Karpas-422 (cell line): ENCODE data around the gene KLF11. TPM values are rescaled to one million over a fixed set of nuclear protein-coding genes. Genes with fewer than 3 reads are reported as not detected.

Source experiments
- DNase-seq: peaks from one replicate; pipeline ENCODE4 v3.0.0-alpha.2; 2015
- H2AFZ ChIP-seq: fragments of 200-600 bp; sonication (generic); 2 replicates; pipeline ENCODE4 v1.6.1; 2014; ENCODE audit warnings: antibody characterized with exemption, low read length, mixed read lengths
- H3K27ac ChIP-seq: fragments of 200-600 bp; sonication (generic); 2 replicates; pipeline ENCODE4 v1.5.1; 2014; ENCODE audit warnings: mild to moderate bottlenecking, low read length, moderate library complexity
- H3K27me3 ChIP-seq: fragments of 200-600 bp; sonication (generic); 2 replicates; pipeline ENCODE4 v1.6.1; 2014; ENCODE audit warnings: low read length, mixed read lengths
- H3K36me3 ChIP-seq: fragments of 200-600 bp; sonication (generic); 2 replicates; pipeline ENCODE4 v1.6.1; 2014; ENCODE audit warnings: low read length, mixed read lengths; ENCODE audit not compliant: insufficient read depth
- H3K4me1 ChIP-seq: fragments of 200-600 bp; sonication (generic); 2 replicates; pipeline ENCODE4 v1.6.1; 2014; ENCODE audit warnings: mild to moderate bottlenecking, low read length, mixed read lengths
- H3K4me2 ChIP-seq: fragments of 200-600 bp; sonication (generic); 2 replicates; pipeline ENCODE4 v1.6.1; 2014; ENCODE audit warnings: low read length, low read depth, mild to moderate bottlenecking; ENCODE audit not compliant: poor library complexity, severe bottlenecking
- H3K4me3 ChIP-seq: fragments of 200-600 bp; sonication (generic); 2 replicates; pipeline ENCODE4 v1.5.1; 2014; ENCODE audit warnings: mild to moderate bottlenecking, antibody characterized with exemption, low read length, mixed read lengths
- H3K79me2 ChIP-seq: fragments of 200-600 bp; sonication (generic); 2 replicates; pipeline ENCODE4 v1.6.1; 2014; ENCODE audit warnings: mild to moderate bottlenecking, low read length, mixed read lengths
- H3K9ac ChIP-seq: fragments of 200-600 bp; sonication (generic); 2 replicates; pipeline ENCODE4 v1.6.0; 2014; ENCODE audit warnings: low read length
- H3K9me2 ChIP-seq: fragments of 200-600 bp; sonication (generic), shearing (Covaris generic); replicated peaks from 2 replicates; pipeline ENCODE4 v1.6.0; 2014; ENCODE audit warnings: mild to moderate bottlenecking, low read length, moderate library complexity; ENCODE audit not compliant: insufficient read depth
- H3K9me3 ChIP-seq: fragments of 300-700, 200-600 bp; sonication (generic); 2 replicates; pipeline ENCODE4 v1.6.1; 2014; ENCODE audit warnings: low read length, mixed read lengths
- H4K20me1 ChIP-seq: fragments of 200-600 bp; sonication (generic); 2 replicates; pipeline ENCODE4 v1.6.1; 2014; ENCODE audit warnings: mild to moderate bottlenecking, antibody characterized with exemption, low read length, low read depth; ENCODE audit not compliant: insufficient read depth
- total RNA-seq: library from RNA; depleted of rRNA; stranded (reverse); fragments of >200 nt; shearing (Covaris generic); gene quantifications from 2 replicates; pipeline ENCODE4 v1.2.3, GENCODE V29; 2014; ENCODE audit warnings: low replicate concordance

Gene KLF11
- total RNA-seq, 1 experiment from 2014 or later = not detected

DNA sequence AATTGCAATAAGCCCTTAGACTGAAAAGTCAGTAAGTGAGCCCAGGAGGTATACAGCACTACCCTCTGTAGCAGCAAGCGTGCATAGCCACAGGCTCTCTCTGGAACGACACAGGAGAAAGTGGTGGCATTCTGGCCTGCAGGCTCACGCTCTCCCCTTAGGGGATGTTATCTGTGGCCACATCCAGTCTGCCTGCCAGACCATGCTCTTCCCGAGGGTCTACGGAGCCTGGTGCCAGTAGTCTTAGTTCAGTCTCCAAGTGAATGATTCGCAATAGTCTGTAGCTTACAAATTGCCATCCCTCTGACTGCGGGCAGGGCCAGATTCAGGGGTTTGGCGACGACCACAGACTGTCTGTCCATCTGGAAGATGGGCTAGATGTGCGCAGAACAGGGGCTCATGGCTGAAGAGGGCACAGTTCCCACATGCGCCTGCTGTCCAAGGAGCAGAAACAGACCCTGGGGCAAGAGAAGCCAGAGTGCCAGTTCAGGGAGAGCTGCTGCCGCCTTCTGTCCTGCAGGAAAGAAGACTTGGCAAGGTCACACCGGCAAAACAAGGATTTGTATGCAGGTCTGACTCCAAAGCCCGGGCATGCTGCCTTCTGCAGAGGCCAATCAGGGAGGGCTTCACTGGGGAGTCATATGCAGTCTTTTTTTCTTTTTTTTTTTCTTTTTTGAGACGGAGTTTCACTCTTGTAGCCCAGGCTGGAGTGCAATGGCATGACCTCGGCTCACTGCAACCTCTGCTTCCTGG is 3.5 kb upstream of the KLF11 start:
- no peaks in the 10 kb centered on the region for H3K36me3 ChIP-seq

GRCh38 chr2:10041711-10042110 is 1.6 kb upstream of the KLF11 start:
- no peaks in the 10 kb centered on the region for H4K20me1 ChIP-seq
- no peak overlapping the region for H3K4me2 ChIP-seq
- H3K9me2 ChIP-seq = no peaks in the 10 kb centered on the region
- no peaks in the 10 kb centered on the region for H3K4me1 ChIP-seq
- no peak overlapping the region for H3K9ac ChIP-seq
- H2AFZ ChIP-seq = no peak overlapping the region
- no peak for DNase-seq
- no peak overlapping the region for H3K27ac ChIP-seq
- H3K27me3 ChIP-seq = no peaks in the 10 kb centered on the region
- no peak overlapping the region for H3K4me3 ChIP-seq
- H3K36me3 ChIP-seq = no peaks in the 10 kb centered on the region
- no peaks in the 10 kb centered on the region for H3K9me3 ChIP-seq
- no peaks in the 10 kb centered on the region for H3K79me2 ChIP-seq

More for the DNA sequence above, 3.5 kb upstream of the KLF11 start:
- H3K27me3 ChIP-seq = no peaks in the 10 kb centered on the region
- no peaks in the 10 kb centered on the region for H3K9me3 ChIP-seq
- no peak overlapping the region for H3K9ac ChIP-seq
- H3K79me2 ChIP-seq = no peaks in the 10 kb centered on the region
- no peak overlapping the region for H2AFZ ChIP-seq
- no peak overlapping the region for H3K4me2 ChIP-seq
- H3K27ac ChIP-seq = no peak overlapping the region
- no peaks in the 10 kb centered on the region for H3K9me2 ChIP-seq
- H3K4me3 ChIP-seq = no peak overlapping the region
- no peaks in the 10 kb centered on the region for H4K20me1 ChIP-seq
- no peaks in the 10 kb centered on the region for H3K4me1 ChIP-seq
- no peak for DNase-seq

- H3K27ac ChIP-seq = no peak overlapping the region
- H4K20me1 ChIP-seq = no peaks in the 10 kb centered on the region
- H3K4me3 ChIP-seq = no peak overlapping the region
- H3K4me2 ChIP-seq = no peak overlapping the region
- no peaks in the 10 kb centered on the region for H3K27me3 ChIP-seq
- no peaks in the 10 kb centered on the region for H3K9me3 ChIP-seq
- H3K79me2 ChIP-seq = no peaks in the 10 kb centered on the region
- no peaks in the 10 kb centered on the region for H3K4me1 ChIP-seq
- H2AFZ ChIP-seq = no peak overlapping the region
- DNase-seq = no peak
- H3K9me2 ChIP-seq = no peaks in the 10 kb centered on the region
- no peak overlapping the region for H3K9ac ChIP-seq
- no peaks in the 10 kb centered on the region for H3K36me3 ChIP-seq
Observed at GRCh38 chr2:10042301-10043161, 819 bp upstream of the KLF11 start.

- Histone ChIP-seq H3K27ac (no peak overlapping the region), H3K36me3 (no peaks in the 10 kb centered on the region), H3K4me3 (no peak overlapping the region), H3K9me2 (no peaks in the 10 kb centered on the region), H3K4me1 (no peaks in the 10 kb centered on the region), H3K27me3 (no peaks in the 10 kb centered on the region), H3K9ac (no peak overlapping the region), H4K20me1 (no peaks in the 10 kb centered on the region), H3K4me2 (no peak overlapping the region), H2AFZ (no peak overlapping the region), H3K79me2 (no peaks in the 10 kb centered on the region), H3K9me3 (no peaks in the 10 kb centered on the region)
- no peak for DNase-seq
Observed at GRCh38 chr2:10043906-10044601, 704 bp downstream of the KLF11 start.

- H4K20me1 ChIP-seq = no peaks in the 10 kb centered on the region
- H2AFZ ChIP-seq = no peak overlapping the region
- no peak for DNase-seq
- H3K27me3 ChIP-seq = no peaks in the 10 kb centered on the region
- H3K4me1 ChIP-seq = no peaks in the 10 kb centered on the region
- H3K4me3 ChIP-seq = no peak overlapping the region
- H3K9me3 ChIP-seq = no peaks in the 10 kb centered on the region
- no peaks in the 10 kb centered on the region for H3K9me2 ChIP-seq
- H3K79me2 ChIP-seq = no peaks in the 10 kb centered on the region
- H3K27ac ChIP-seq = no peak overlapping the region
- H3K36me3 ChIP-seq = no peaks in the 10 kb centered on the region
- no peak overlapping the region for H3K9ac ChIP-seq
- no peak overlapping the region for H3K4me2 ChIP-seq
Observed at GRCh38 chr2:10045561-10046355, 2.4 kb downstream of the KLF11 start.

DNA sequence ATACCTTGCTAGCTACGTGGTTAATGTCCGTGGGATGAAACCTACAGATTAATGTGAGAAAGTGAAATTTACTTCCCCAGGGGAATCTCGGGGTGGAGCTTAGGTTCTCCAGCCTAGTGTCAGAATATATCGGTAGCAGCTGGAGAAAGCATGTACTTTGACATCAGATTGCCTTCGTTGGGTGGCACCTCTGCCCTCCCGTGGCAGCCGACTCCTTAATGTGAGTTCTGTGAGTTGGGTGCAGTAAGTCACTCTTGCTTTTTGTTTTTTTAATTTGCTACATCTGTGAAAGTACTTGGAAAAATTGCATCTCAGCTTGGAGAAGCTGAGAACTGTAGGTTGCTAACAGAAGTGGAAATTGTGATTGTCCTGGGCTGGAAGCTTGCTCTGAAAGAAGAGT is 3.6 kb downstream of the KLF11 start:
- no peaks in the 10 kb centered on the region for H3K4me1 ChIP-seq
- no peak overlapping the region for H3K4me3 ChIP-seq
- no peak for DNase-seq
- H3K27ac ChIP-seq = no peak overlapping the region
- H3K9me2 ChIP-seq = no peaks in the 10 kb centered on the region
- no peak overlapping the region for H2AFZ ChIP-seq
- H3K27me3 ChIP-seq = no peaks in the 10 kb centered on the region
- no peak overlapping the region for H3K9ac ChIP-seq
- no peaks in the 10 kb centered on the region for H4K20me1 ChIP-seq
- no peaks in the 10 kb centered on the region for H3K9me3 ChIP-seq
- no peak overlapping the region for H3K4me2 ChIP-seq
- no peaks in the 10 kb centered on the region for H3K36me3 ChIP-seq
- H3K79me2 ChIP-seq = no peaks in the 10 kb centered on the region

DNA sequence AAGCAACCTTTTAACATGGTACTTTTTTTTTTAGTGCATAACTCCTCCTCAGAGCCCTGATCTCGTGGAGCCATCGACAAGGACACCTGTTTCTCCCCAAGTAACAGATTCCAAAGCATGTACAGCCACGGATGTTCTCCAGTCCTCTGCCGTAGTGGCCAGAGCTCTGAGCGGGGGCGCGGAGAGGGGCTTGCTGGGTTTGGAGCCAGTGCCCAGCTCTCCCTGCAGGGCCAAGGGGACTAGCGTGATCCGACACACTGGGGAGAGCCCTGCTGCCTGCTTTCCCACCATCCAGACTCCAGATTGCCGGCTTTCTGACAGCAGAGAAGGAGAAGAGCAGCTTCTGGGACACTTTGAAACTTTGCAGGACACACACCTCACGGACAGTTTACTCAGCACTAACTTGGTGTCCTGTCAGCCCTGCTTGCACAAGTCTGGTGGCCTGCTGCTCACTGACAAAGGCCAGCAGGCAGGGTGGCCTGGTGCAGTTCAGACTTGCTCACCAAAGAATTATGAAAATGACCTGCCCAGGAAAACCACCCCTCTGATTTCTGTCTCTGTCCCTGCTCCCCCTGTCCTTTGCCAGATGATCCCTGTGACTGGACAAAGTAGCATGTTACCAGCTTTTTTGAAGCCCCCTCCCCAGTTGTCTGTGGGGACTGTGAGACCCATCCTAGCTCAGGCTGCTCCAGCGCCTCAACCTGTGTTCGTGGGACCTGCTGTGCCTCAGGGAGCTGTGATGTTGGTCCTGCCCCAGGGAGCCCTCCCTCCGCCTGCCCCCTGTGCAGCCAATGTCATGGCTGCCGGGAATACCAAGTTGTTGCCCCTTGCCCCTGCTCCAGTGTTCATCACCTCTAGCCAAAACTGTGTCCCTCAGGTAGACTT is 4.5 kb downstream of the KLF11 start:
- H3K9ac ChIP-seq = no peak overlapping the region
- no peaks in the 10 kb centered on the region for H3K36me3 ChIP-seq
- no peaks in the 10 kb centered on the region for H3K27me3 ChIP-seq
- no peaks in the 10 kb centered on the region for H4K20me1 ChIP-seq
- H3K9me3 ChIP-seq = no peaks in the 10 kb centered on the region
- no peak overlapping the region for H2AFZ ChIP-seq
- no peak overlapping the region for H3K4me2 ChIP-seq
- no peaks in the 10 kb centered on the region for H3K9me2 ChIP-seq
- no peak overlapping the region for H3K4me3 ChIP-seq
- DNase-seq = no peak
- no peaks in the 10 kb centered on the region for H3K79me2 ChIP-seq
- no peaks in the 10 kb centered on the region for H3K4me1 ChIP-seq
- H3K27ac ChIP-seq = no peak overlapping the region
